MG63 (cell line): ENCODE results near the gene GOLT1B. TPM values are rescaled to one million over a fixed set of nuclear protein-coding genes. Genes with fewer than 3 reads are reported as not detected.
"Not testable (repeated sequence)": the region's sequence is repeated elsewhere in the genome, so short reads cannot be mapped to it uniquely, and the experiment has no call there.

Source experiments
- DNase-seq: peaks from one replicate; pipeline ENCODE4 v3.0.0-alpha.2; 2020
- H3K27me3 ChIP-seq: fragments of 250-450 bp; sonication (Bioruptor Pico); 2 replicates; pipeline ENCODE4 v1.5.1; 2020; ENCODE audit warnings: mild to moderate bottlenecking, moderate library complexity
- H3K36me3 ChIP-seq: fragments of 250-450 bp; sonication (Bioruptor Pico); 2 replicates; pipeline ENCODE4 v1.5.1; 2020; ENCODE audit warnings: mild to moderate bottlenecking, moderate library complexity
- H3K4me3 ChIP-seq: fragments of 250-450 bp; sonication (Bioruptor Pico); 2 replicates; pipeline ENCODE4 v1.5.1; 2020; ENCODE audit warnings: mild to moderate bottlenecking, moderate library complexity
- H3K9me3 ChIP-seq: fragments of 250-450 bp; sonication (Bioruptor Pico); 2 replicates; pipeline ENCODE4 v1.5.1; 2020; ENCODE audit warnings: mild to moderate bottlenecking, moderate library complexity
- total RNA-seq: library from RNA; depleted of rRNA; stranded (reverse); fragments of >200 nt; shearing (Covaris generic); gene quantifications from 2 replicates; pipeline ENCODE4 v1.2.3, GENCODE V29; 2014; ENCODE audit warnings: low replicate concordance; rRNA removed

GOLT1B gene
- 45.6 and 97.8 TPM in 2 replicates for total RNA-seq

GRCh38 chr12:21501258-21502163 lies at the start of gene GOLT1B, which contains the start of gene RECQL:
TSS of gene GOLT1B (plus strand) at chr12:21501789. CDS start at chr12:21501924, 135 bp downstream.
TSS of gene RECQL (minus strand) at chr12:21501635. CDS start at chr12:21499570, 2,065 bp downstream.
- Histone ChIP-seq H3K9me3 (no peaks in the 10 kb centered on the region), H3K36me3 (peaks cover 31% of the 10 kb centered on the region), H3K4me3 (peak within 1 kb of the TSS; percentile 97), H3K27me3 (no peaks in the 10 kb centered on the region)
- peak; percentile 95 for DNase-seq

GRCh38 chr12:21453312-21453852 lies 48.2 kb upstream of the GOLT1B start:
- no peak for DNase-seq
- Histone ChIP-seq H3K9me3 (no peaks in the 10 kb centered on the region), H3K4me3 (no peak overlapping the region), H3K36me3 (peaks cover 62% of the 10 kb centered on the region), H3K27me3 (no peaks in the 10 kb centered on the region)

- Histone ChIP-seq H3K27me3 (no peaks in the 10 kb centered on the region), H3K9me3 (no peaks in the 10 kb centered on the region), H3K36me3 (peaks cover 55% of the 10 kb centered on the region), H3K4me3 (no peak overlapping the region)
- no peak for DNase-seq
These were observed 45.3 kb upstream of the GOLT1B start for GRCh38 chr12:21456291-21456780.

- Histone ChIP-seq H3K27me3 (no peaks in the 10 kb centered on the region), H3K4me3 (no peak overlapping the region), H3K36me3 (peaks cover 52% of the 10 kb centered on the region), H3K9me3 (no peaks in the 10 kb centered on the region)
- DNase-seq: no peak
These were observed 42.1 kb upstream of the GOLT1B start for GRCh38 chr12:21459474-21459873.

GRCh38 chr12:21467334-21467733 lies 34.3 kb upstream of the GOLT1B start:
- peaks cover 47% of the 10 kb centered on the region for H3K36me3 ChIP-seq
- not testable (repeated sequence) for H3K4me3 ChIP-seq, H3K27me3 ChIP-seq, H3K9me3 ChIP-seq, DNase-seq

GRCh38 chr12:21471294-21471693 lies 30.3 kb upstream of the GOLT1B start:
- H3K27me3 ChIP-seq: no peaks in the 10 kb centered on the region
- no peak overlapping the region for H3K4me3 ChIP-seq
- H3K36me3 ChIP-seq: peaks cover 63% of the 10 kb centered on the region
- no peak for DNase-seq
- no peaks in the 10 kb centered on the region for H3K9me3 ChIP-seq

- no peaks in the 10 kb centered on the region for H3K9me3 ChIP-seq
- DNase-seq: peak; percentile 4
- H3K36me3 ChIP-seq: peaks cover 67% of the 10 kb centered on the region
- no peak overlapping the region for H3K4me3 ChIP-seq
- no peaks in the 10 kb centered on the region for H3K27me3 ChIP-seq
These were observed 29.3 kb upstream of the GOLT1B start for GRCh38 chr12:21472197-21472823.

GRCh38 chr12:21475552-21475951 lies 26.0 kb upstream of the GOLT1B start:
- no peaks in the 10 kb centered on the region for H3K27me3 ChIP-seq
- H3K9me3 ChIP-seq: no peaks in the 10 kb centered on the region
- H3K4me3 ChIP-seq: no peak overlapping the region
- peaks cover 83% of the 10 kb centered on the region for H3K36me3 ChIP-seq
- DNase-seq: no peak

- no peak for DNase-seq
These were observed 24.6 kb upstream of the GOLT1B start for GRCh38 chr12:21476949-21477348.

GRCh38 chr12:21478756-21479455 lies 22.7 kb upstream of the GOLT1B start:
- peaks cover 84% of the 10 kb centered on the region for H3K36me3 ChIP-seq
- no peak overlapping the region for H3K4me3 ChIP-seq
- H3K9me3 ChIP-seq: no peaks in the 10 kb centered on the region
- H3K27me3 ChIP-seq: no peaks in the 10 kb centered on the region
- DNase-seq: no peak

More at GRCh38 chr12:21476949-21477348, 24.6 kb upstream of the GOLT1B start:
- peaks cover 85% of the 10 kb centered on the region for H3K36me3 ChIP-seq
- H3K9me3 ChIP-seq: no peaks in the 10 kb centered on the region
- H3K27me3 ChIP-seq: no peaks in the 10 kb centered on the region
- no peak overlapping the region for H3K4me3 ChIP-seq

GRCh38 chr12:21483531-21483930 lies 18.1 kb upstream of the GOLT1B start:
- Histone ChIP-seq H3K4me3 (no peak overlapping the region), H3K36me3 (peaks cover 61% of the 10 kb centered on the region), H3K9me3 (no peaks in the 10 kb centered on the region), H3K27me3 (no peaks in the 10 kb centered on the region)
- DNase-seq: no peak

GRCh38 chr12:21485998-21486397 lies 15.6 kb upstream of the GOLT1B start:
- Histone ChIP-seq H3K4me3 (no peak overlapping the region), H3K27me3 (no peaks in the 10 kb centered on the region), H3K9me3 (no peaks in the 10 kb centered on the region), H3K36me3 (peaks cover 63% of the 10 kb centered on the region)
- DNase-seq: no peak

- H3K4me3 ChIP-seq: peak overlapping the region; percentile 97; the same call in 1 of the 2 replicates
- H3K27me3 ChIP-seq: no peaks in the 10 kb centered on the region
- H3K9me3 ChIP-seq: no peaks in the 10 kb centered on the region
- no peak for DNase-seq
- H3K36me3 ChIP-seq: peaks cover 42% of the 10 kb centered on the region
These were observed 1.8 kb upstream of the GOLT1B start for GRCh38 chr12:21499765-21500164.

- Histone ChIP-seq H3K36me3 (peaks cover 36% of the 10 kb centered on the region), H3K9me3 (no peaks in the 10 kb centered on the region), H3K27me3 (no peaks in the 10 kb centered on the region), H3K4me3 (peak overlapping the region; percentile 97)
- no peak for DNase-seq
These were observed 767 bp upstream of the GOLT1B start for GRCh38 chr12:21500786-21501257.

- Histone ChIP-seq H3K4me3 (peak overlapping the region; percentile 97), H3K9me3 (no peaks in the 10 kb centered on the region), H3K36me3 (peaks cover 27% of the 10 kb centered on the region), H3K27me3 (no peaks in the 10 kb centered on the region)
- no peak for DNase-seq
These were observed 541 bp downstream of the GOLT1B start for GRCh38 chr12:21502164-21502496.

GRCh38 chr12:21502872-21503271 lies 1.3 kb downstream of the GOLT1B start:
- DNase-seq: no peak
- H3K36me3 ChIP-seq: peaks cover 27% of the 10 kb centered on the region
- peak overlapping the region; percentile 97 for H3K4me3 ChIP-seq
- no peaks in the 10 kb centered on the region for H3K27me3 ChIP-seq
- no peaks in the 10 kb centered on the region for H3K9me3 ChIP-seq
